ENCODE data around the gene UBE2E3.

DNA sequence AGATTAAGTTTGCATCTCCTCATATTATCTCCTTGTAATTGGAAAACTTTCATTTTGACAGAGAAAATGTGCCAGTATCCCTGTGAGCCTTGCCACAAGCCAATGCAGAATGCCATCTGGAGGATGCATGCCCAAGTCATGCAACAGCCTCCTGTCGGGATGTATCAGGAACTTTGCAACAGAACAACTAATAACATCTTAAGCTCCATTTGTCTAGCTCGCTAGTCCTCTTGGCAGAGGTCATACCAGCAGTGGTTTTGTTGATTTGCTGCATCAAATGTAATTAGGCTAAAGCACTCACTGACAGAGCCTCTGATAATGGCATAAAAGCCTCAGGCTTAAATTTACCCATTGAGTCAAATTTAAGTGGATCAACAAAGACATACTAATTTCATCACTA, 125.8 kb downstream of the UBE2E3 start:
- TF ChIP-seq, protein P1, sequence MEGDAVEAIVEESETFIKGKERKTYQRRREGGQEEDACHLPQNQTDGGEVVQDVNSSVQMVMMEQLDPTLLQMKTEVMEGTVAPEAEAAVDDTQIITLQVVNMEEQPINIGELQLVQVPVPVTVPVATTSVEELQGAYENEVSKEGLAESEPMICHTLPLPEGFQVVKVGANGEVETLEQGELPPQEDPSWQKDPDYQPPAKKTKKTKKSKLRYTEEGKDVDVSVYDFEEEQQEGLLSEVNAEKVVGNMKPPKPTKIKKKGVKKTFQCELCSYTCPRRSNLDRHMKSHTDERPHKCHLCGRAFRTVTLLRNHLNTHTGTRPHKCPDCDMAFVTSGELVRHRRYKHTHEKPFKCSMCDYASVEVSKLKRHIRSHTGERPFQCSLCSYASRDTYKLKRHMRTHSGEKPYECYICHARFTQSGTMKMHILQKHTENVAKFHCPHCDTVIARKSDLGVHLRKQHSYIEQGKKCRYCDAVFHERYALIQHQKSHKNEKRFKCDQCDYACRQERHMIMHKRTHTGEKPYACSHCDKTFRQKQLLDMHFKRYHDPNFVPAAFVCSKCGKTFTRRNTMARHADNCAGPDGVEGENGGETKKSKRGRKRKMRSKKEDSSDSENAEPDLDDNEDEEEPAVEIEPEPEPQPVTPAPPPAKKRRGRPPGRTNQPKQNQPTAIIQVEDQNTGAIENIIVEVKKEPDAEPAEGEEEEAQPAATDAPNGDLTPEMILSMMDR (IDR thresholded peaks at IDR 0.05; ENCODE audit: low read depth, low read length, poor library complexity, severe bottlenecking) = no peak
- no peak for TF ChIP-seq EZH2phosphoT487 (IDR thresholded peaks at IDR 0.05; ENCODE audit: borderline replicate concordance, low read length)

All from DOHH2 (cell line).